IMR-90 (cell line): Measurements from ENCODE around the gene SRRD. TPM values are rescaled to one million over a fixed set of nuclear protein-coding genes. Genes with fewer than 3 reads are reported as not detected.

Experiments used
- ATAC-seq: fragments of 200-7000 bp; cut with Tn5 transposase; 2 replicates; pipeline ENCODE4 v1.9.1; 2020; ENCODE audit warnings: low read depth, mild to moderate bottlenecking, moderate library complexity
- BruUV-seq: library from RNA; stranded (reverse); fragments of 400-500 nt; replicated peaks from 2 replicates; lab custom pipeline; 2021; lab: Mats Ljungman, UMichigan
- CTCF ChIA-PET: fragments of 300-600 bp; formaldehyde crosslinking; extraction: SDS; loops from one replicate; lab custom pipeline; 2021; ENCODE audit warnings: antibody characterized with exemption; lab: Yijun Ruan, JAX
- POLR2A ChIA-PET: fragments of 300-600 bp; sonication (Branson Sonifier 250); formaldehyde crosslinking; loops from one replicate; lab custom pipeline; 2022; ENCODE audit warnings: antibody characterized with exemption; ENCODE audit not compliant: unreplicated experiment; lab: Charles Lee
- DNase-seq: peaks from one replicate; pipeline ENCODE4 v3.0.0; 2013
- H2AFZ ChIP-seq: replicated peaks from 2 replicates; pipeline ENCODE3; 2013; ENCODE audit warnings: low read length, mild to moderate bottlenecking; ENCODE audit not compliant: poor library complexity
- H2AK5ac ChIP-seq: 2 replicates; pipeline ENCODE4 v1.6.1; 2013; ENCODE audit warnings: low read depth, low read length, inconsistent platforms
- H2AK9ac ChIP-seq: replicated peaks from 2 replicates; pipeline ENCODE3; 2013; ENCODE audit warnings: mild to moderate bottlenecking, low read depth, low read length, moderate library complexity; ENCODE audit not compliant: poor library complexity
- H2BK120ac ChIP-seq: 2 replicates; pipeline ENCODE4 v1.6.1; 2013; ENCODE audit warnings: low read depth, low read length, inconsistent platforms
- H2BK15ac ChIP-seq: 3 replicates; pipeline ENCODE4 v1.6.1; 2013; ENCODE audit warnings: low read depth, low read length, inconsistent platforms
- H2BK20ac ChIP-seq: 2 replicates; pipeline ENCODE4 v1.6.1; 2013; ENCODE audit warnings: low read depth, mild to moderate bottlenecking, inconsistent platforms, low read length, moderate library complexity
- H2BK5ac ChIP-seq: 2 replicates; pipeline ENCODE4 v1.6.1; 2013; ENCODE audit warnings: mild to moderate bottlenecking, low read depth, low read length, inconsistent platforms; ENCODE audit not compliant: poor library complexity, severe bottlenecking
- H3K14ac ChIP-seq: replicated peaks from 2 replicates; pipeline ENCODE4 v1.6.1; 2013; ENCODE audit warnings: low read depth, low read length, inconsistent platforms
- H3K18ac ChIP-seq: 2 replicates; pipeline ENCODE4 v1.6.1; 2013; ENCODE audit warnings: low read depth, low read length, control low read depth
- H3K23ac ChIP-seq: 2 replicates; pipeline ENCODE4 v1.6.1; 2013; ENCODE audit warnings: low read depth, low read length, inconsistent platforms
- H3K27ac ChIP-seq: 2 replicates; pipeline ENCODE4 v1.5.1; 2013; ENCODE audit warnings: mild to moderate bottlenecking, control low read depth, low read length; ENCODE audit not compliant: insufficient read depth
- H3K27me3 ChIP-seq: 2 replicates; pipeline ENCODE4 v1.6.1; 2013; ENCODE audit warnings: low read length; ENCODE audit not compliant: control insufficient read depth, insufficient read depth
- H3K36me3 ChIP-seq: 2 replicates; pipeline ENCODE4 v1.6.1; 2013; ENCODE audit warnings: low read length, mixed read lengths; ENCODE audit not compliant: control insufficient read depth, insufficient read depth
- H3K4ac ChIP-seq: 2 replicates; pipeline ENCODE4 v1.6.1; 2013; ENCODE audit warnings: low read depth, low read length, inconsistent platforms
- H3K4me1 ChIP-seq: 2 replicates; pipeline ENCODE4 v1.6.1; 2013; ENCODE audit warnings: low read length, mixed read lengths; ENCODE audit not compliant: control insufficient read depth, insufficient read depth
- H3K4me2 ChIP-seq: 2 replicates; pipeline ENCODE4 v1.6.1; 2013; ENCODE audit warnings: low read depth, mild to moderate bottlenecking, control low read depth, low read length, moderate library complexity
- H3K4me3 ChIP-seq: 2 replicates; pipeline ENCODE4 v1.5.1; 2013; ENCODE audit warnings: low read depth, mild to moderate bottlenecking, control low read depth, low read length, moderate library complexity; ENCODE audit not compliant: insufficient read depth
- H3K56ac ChIP-seq: 2 replicates; pipeline ENCODE4 v1.6.1; 2013; ENCODE audit warnings: low read length, inconsistent platforms; ENCODE audit not compliant: insufficient read depth; ENCODE audit errors: extremely low read depth
- H3K79me1 ChIP-seq, 2 experiments: 2 replicates each; pipeline ENCODE4 v1.6.1; 2013; ENCODE audit warnings: low read length in 2 of 2, inconsistent platforms in 1 of 2, low read depth in 1 of 2
- H3K9ac ChIP-seq: 2 replicates; pipeline ENCODE4 v1.6.1; 2013; ENCODE audit warnings: low read depth, low read length, control low read depth
- H3K9me1 ChIP-seq: 2 replicates; pipeline ENCODE4 v1.6.1; 2013; ENCODE audit warnings: low read length, inconsistent platforms; ENCODE audit not compliant: insufficient read depth
- H3K9me3 ChIP-seq: 2 replicates; pipeline ENCODE4 v1.6.1; 2013; ENCODE audit warnings: low read length; ENCODE audit not compliant: control insufficient read depth, insufficient read depth
- H4K20me1 ChIP-seq: 2 replicates; pipeline ENCODE4 v1.6.1; 2013; ENCODE audit warnings: low read length, inconsistent platforms; ENCODE audit not compliant: insufficient read depth
- H4K5ac ChIP-seq: 2 replicates; pipeline ENCODE4 v1.6.1; 2013; ENCODE audit warnings: mild to moderate bottlenecking, low read depth, low read length, control low read depth
- H4K8ac ChIP-seq, 2 experiments: 2 replicates each; pipeline ENCODE4 v1.6.1; 2013; ENCODE audit warnings: low read depth in 2 of 2, low read length in 2 of 2, control low read depth in 1 of 2, inconsistent platforms in 1 of 2
- H4K91ac ChIP-seq: 2 replicates; pipeline ENCODE4 v1.6.1; 2013; ENCODE audit warnings: low read depth, low read length, inconsistent platforms; ENCODE audit not compliant: insufficient read depth
- BHLHE40 ChIP-seq: fragments of 150-350 bp; IDR thresholded peaks from 2 replicates; pipeline ENCODE4 v1.6.1; 2016; ENCODE audit warnings: mild to moderate bottlenecking, low read depth, low read length
- CEBPB ChIP-seq: IDR thresholded peaks from 2 replicates; pipeline ENCODE4 v1.6.1; 2012; ENCODE audit warnings: low read depth, low read length, improper control_type of control experiment
- MAFK ChIP-seq: IDR thresholded peaks from 2 replicates; pipeline ENCODE4 v1.6.1; 2012; ENCODE audit warnings: low read depth, low read length, improper control_type of control experiment
- MAZ ChIP-seq: IDR thresholded peaks from 2 replicates; pipeline ENCODE4 v1.6.1; 2012; ENCODE audit warnings: low read depth, mild to moderate bottlenecking, low read length, improper control_type of control experiment, moderate library complexity, borderline replicate concordance
- NFE2L2 ChIP-seq: fragments of 150-350 bp; IDR thresholded peaks from 2 replicates; pipeline ENCODE4 v1.6.1; 2016; ENCODE audit warnings: low read depth, mild to moderate bottlenecking, low read length
- POLR2A ChIP-seq: IDR thresholded peaks from 2 replicates; pipeline ENCODE4 v1.6.1; 2012; ENCODE audit warnings: mild to moderate bottlenecking, low read depth, low read length
- RCOR1 ChIP-seq: IDR thresholded peaks from 2 replicates; pipeline ENCODE4 v1.6.1; 2012; ENCODE audit warnings: mild to moderate bottlenecking, low read length, improper control_type of control experiment; ENCODE audit not compliant: insufficient replicate concordance
- RFX5 ChIP-seq: IDR thresholded peaks from 2 replicates; pipeline ENCODE4 v1.8.0; 2012; ENCODE audit warnings: low read depth, mild to moderate bottlenecking, low read length, moderate library complexity
- WGBS, 2 experiments: methylation state at CpG; one replicate each; pipeline versions ENCODE4 v1.1.5 to v1.1.7; 2013; ENCODE audit warnings: missing lambda C conversion rate in 2 of 2; ENCODE audit not compliant: insufficient read length in 1 of 2; ENCODE audit errors: extremely low coverage in 2 of 2; 5-methylcytosine and 5-hydroxymethylcytosine counted together
- dilution Hi-C: fragments of 300-500 bp; cut with HindIII; formaldehyde crosslinking; loops from one replicate; pipeline ENCODE4 v1.14.3; 2018; ENCODE audit warnings: low sequenced_read_pairs; ENCODE audit not compliant: unreplicated experiment
- in situ Hi-C: fragments of 300-500 bp; cut with MboI; formaldehyde crosslinking; loops from 3 replicates; pipeline ENCODE4 v1.14.3; 2019; ENCODE audit warnings: low sequenced_read_pairs, inconsistent platforms, mixed read lengths
- intact Hi-C: fragments of 100-400 bp; cut with micrococcal nuclease; formaldehyde crosslinking; loops from 2 replicates; pipeline ENCODE4 v1.10.0; 2022
- polyA plus RNA-seq, 3 experiments: library from polyadenylated mRNA; depleted of rRNA; stranded (reverse); fragments of >200 nt; gene quantifications; 2 replicates each; pipeline ENCODE4 v1.2.3, GENCODE V29; 2012; ENCODE audit warnings: low replicate concordance in 1 of 3
- total RNA-seq: library from RNA; depleted of rRNA; stranded (reverse); fragments of >200 nt; gene quantifications from 2 replicates; pipeline ENCODE4 v1.2.3, GENCODE V29; 2012
- TF ChIP-seq, protein P1 (sequence below): fragments of 150-350 bp; IDR thresholded peaks from 2 replicates; pipeline ENCODE4 v1.6.1; 2016; ENCODE audit warnings: low read depth, mild to moderate bottlenecking, low read length, moderate library complexity, borderline replicate concordance
- TF ChIP-seq, protein P2 (sequence below): fragments of 150-350 bp; IDR thresholded peaks from 2 replicates; pipeline ENCODE4 v1.6.1; 2017; ENCODE audit warnings: mild to moderate bottlenecking, antibody characterized with exemption, low read length, low read depth

SRRD gene
- total and polyA plus RNA-seq, 2 of the 4 experiments (the other 2 are of a cell fraction) = 18.3 to 24.0 TPM

DNA sequence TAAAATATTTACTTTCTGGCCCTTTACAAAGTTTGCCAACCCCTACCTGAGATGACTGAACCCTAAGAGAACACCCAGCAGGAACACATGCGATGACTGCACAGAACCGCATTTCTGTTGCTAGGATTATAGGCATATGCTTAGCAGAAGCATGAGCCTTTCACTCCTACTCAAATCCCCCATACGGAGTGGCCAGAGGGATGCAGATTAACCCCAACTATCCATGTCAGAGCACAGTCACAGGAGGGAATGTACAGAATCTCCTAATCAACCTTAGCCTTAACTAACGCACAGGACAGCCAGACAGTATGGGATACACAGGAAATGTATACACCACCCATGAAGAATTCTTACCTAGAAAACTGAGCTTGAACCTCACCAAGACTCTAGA lies 6.3 kb upstream of the SRRD start:
- intact Hi-C loops = no loop called here
- Histone ChIP-seq H3K27me3 (no peaks in the 10 kb centered on the region), H2BK120ac (no peak overlapping the region; the same call in 1 of the 2 replicates), H3K9me1 (peaks cover 3% of the 10 kb centered on the region; the same call in 1 of the 2 replicates), H3K18ac (no peak overlapping the region), H2AFZ (no peak overlapping the region), H2BK20ac (0 out of 2 replicates have a peak overlapping the region, but pooled peaks have one; percentile 0), H4K5ac (no peak overlapping the region), H3K27ac (no peak overlapping the region), H3K56ac (no peak overlapping the region), H3K4me2 (no peak overlapping the region), H3K4me1 (peaks cover 7% of the 10 kb centered on the region), H3K9ac (no peak overlapping the region), H2BK15ac (no peak overlapping the region), H3K4ac (no peak overlapping the region), H3K9me3 (no peaks in the 10 kb centered on the region), H4K91ac (no peak overlapping the region), H4K8ac (no peak overlapping the region), H3K4me3 (no peak overlapping the region), H4K20me1 (no peaks in the 10 kb centered on the region), H2AK5ac (no peak overlapping the region; the same call in 1 of the 2 replicates), H2BK5ac (peak overlapping the region; percentile 5), H3K36me3 (peaks cover 18% of the 10 kb centered on the region), H3K79me1 (peaks cover 10 to 40% of the 10 kb centered on the region in 2 experiments; a peak in 3 of 4 replicates), H3K23ac (no peak overlapping the region), H2AK9ac (no peak overlapping the region), H3K14ac (peak overlapping the region; percentile 3; the same call in 1 of the 2 replicates)
- no peak for DNase-seq
- TF ChIP-seq, protein P1, sequence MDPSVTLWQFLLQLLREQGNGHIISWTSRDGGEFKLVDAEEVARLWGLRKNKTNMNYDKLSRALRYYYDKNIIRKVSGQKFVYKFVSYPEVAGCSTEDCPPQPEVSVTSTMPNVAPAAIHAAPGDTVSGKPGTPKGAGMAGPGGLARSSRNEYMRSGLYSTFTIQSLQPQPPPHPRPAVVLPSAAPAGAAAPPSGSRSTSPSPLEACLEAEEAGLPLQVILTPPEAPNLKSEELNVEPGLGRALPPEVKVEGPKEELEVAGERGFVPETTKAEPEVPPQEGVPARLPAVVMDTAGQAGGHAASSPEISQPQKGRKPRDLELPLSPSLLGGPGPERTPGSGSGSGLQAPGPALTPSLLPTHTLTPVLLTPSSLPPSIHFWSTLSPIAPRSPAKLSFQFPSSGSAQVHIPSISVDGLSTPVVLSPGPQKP = no peak
- TF ChIP-seq, protein P2, sequence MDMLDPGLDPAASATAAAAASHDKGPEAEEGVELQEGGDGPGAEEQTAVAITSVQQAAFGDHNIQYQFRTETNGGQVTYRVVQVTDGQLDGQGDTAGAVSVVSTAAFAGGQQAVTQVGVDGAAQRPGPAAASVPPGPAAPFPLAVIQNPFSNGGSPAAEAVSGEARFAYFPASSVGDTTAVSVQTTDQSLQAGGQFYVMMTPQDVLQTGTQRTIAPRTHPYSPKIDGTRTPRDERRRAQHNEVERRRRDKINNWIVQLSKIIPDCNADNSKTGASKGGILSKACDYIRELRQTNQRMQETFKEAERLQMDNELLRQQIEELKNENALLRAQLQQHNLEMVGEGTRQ = no peak
- TF ChIP-seq RFX5 = no peak
- TF ChIP-seq BHLHE40 = no peak
- TF ChIP-seq NFE2L2 = no peak
- no peak for TF ChIP-seq CEBPB
- TF ChIP-seq MAZ = no peak
- no peak for TF ChIP-seq RCOR1
- TF ChIP-seq POLR2A = no peak
- TF ChIP-seq MAFK = no peak
- no peak for ATAC-seq
- CTCF ChIA-PET = no interaction called here
- in situ Hi-C loops = no loop called here
- WGBS, 2 experiments = 80% methylated on average over 2 of the region's 4 CpGs; no CpG with 5 or more reads in 1 of the 2 experiments
- POLR2A ChIA-PET = no interaction called here
- no TSS peak for BruUV-seq
- dilution Hi-C loops = no loop called here
